ENCODE data around the gene CYP4X1. TPM values are rescaled to one million over a fixed set of nuclear protein-coding genes. Genes with fewer than 3 reads are reported as not detected.
"Not testable (repeated sequence)": the region's sequence is repeated elsewhere in the genome, so short reads cannot be mapped to it uniquely, and the experiment has no call there.

Gene CYP4X1
- polyA plus RNA-seq, 10 donors = 2.5 to 4.9 (median 3.3) TPM

DNA sequence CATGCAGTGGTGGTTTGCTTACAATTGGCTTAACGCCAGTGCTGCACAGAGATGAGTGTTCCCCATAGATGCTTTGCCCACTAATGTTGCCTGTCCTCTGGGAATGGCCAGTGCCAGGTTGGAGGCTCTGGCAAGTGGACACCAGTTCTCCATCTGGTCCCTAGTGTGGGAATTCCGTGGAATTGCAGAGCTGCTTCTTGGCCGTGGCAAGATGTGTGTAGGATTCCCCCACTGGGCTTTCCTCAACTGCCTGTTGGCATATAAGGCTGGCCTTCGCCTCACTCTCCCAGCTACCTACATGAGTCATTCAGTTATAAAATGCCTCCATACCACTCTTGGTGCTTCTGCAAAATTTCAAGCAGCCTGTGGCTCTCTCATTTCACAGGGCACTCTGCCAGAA lies 45.6 kb downstream of the CYP4X1 start:
- not testable (repeated sequence) for DNase-seq

GRCh38 chr1:47069509-47069908 lies 46.0 kb downstream of the CYP4X1 start:
- not testable (repeated sequence) for DNase-seq

DNA sequence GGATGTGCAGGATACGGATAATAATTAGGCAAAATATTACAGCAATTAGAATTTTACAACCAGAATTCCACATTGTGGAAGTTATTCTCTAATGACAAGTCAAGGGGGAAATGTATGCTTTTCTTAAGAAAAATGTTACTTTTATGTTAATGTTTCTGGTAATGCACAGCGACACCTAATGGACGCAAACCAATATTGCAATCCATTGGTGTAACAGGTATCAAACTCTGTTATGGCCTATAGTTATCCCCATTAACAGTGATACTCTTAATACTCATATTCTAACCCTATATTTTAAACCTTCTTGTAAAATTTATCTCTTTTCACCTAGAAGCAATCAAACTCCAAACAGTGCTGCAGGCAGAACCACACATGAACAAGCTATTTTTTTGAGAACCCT lies 65.9 kb downstream of the CYP4X1 start:
- peak; percentile 1 to 18 (median 13) for DNase-seq

DNA sequence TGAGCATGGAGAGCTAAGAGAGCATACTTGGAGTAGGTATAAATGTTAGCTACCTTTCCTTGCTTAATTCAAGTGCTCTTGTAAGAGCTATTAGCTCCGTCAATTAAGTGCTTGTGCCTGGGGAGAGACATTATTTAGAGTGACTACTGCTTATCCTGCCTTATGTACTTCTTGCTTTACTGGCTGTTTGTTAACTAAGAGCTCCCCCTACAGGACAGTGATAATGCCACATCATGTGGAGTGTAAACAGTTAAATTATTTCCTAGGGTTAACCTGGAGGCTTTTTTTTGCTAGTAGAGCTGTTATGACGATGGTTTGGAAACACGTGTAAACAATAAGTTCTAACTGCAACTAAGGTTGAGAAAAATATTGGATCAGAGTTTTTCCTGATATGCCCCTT lies 68.0 kb downstream of the CYP4X1 start:
- DNase-seq = not testable (repeated sequence)

Other genes starting within 250 kb of the CYP4X1 start
- gene CYP4B1, start 224.6 kb upstream of the CYP4X1 start, polyA plus RNA-seq (ENCODE audit: insufficient read length in 10 of 10) = under 1 TPM in 4 of 10 donors, not detected in 6; 0.28 to 0.96 (median 0.51) TPM
- under 1 TPM in 5 of 10 donors, not detected in 5; 0.12 to 0.50 (median 0.19) TPM for gene CYP4A11, start 82.2 kb upstream of the CYP4X1 start, polyA plus RNA-seq (ENCODE audit: insufficient read length in 10 of 10)
- gene CYP4Z1, start 43.6 kb downstream of the CYP4X1 start, polyA plus RNA-seq (ENCODE audit: insufficient read length in 10 of 10) = under 1 TPM in 8 of 10 donors, not detected in 2; 0.09 to 0.49 (median 0.22) TPM
- gene CYP4A22, start 113.8 kb downstream of the CYP4X1 start, polyA plus RNA-seq (ENCODE audit: insufficient read length in 10 of 10) = under 1 TPM in 2 of 10 donors, not detected in 8; 0.04 to 0.10 TPM
- under 1 TPM in 5 of 10 donors, not detected in 5; 0.18 to 0.42 (median 0.31) TPM for gene PDZK1IP1, start 166.4 kb downstream of the CYP4X1 start, polyA plus RNA-seq (ENCODE audit: insufficient read length in 10 of 10)
- gene TAL1, start 208.6 kb downstream of the CYP4X1 start, polyA plus RNA-seq (ENCODE audit: insufficient read length in 10 of 10) = 1 to 10 TPM; 2.6 to 5.0 (median 3.7) TPM

Measured in muscle of back (tissue), 11 donors.